HG02571 (cell line): ENCODE data around the gene ELOA.

ENCODE experiments used
- ATAC-seq: cut with Tn5 transposase; IDR thresholded peaks from one replicate; pipeline ENCODE4 v1.9.1; 2021; ENCODE audit warnings: mild to moderate bottlenecking, moderate library complexity; ENCODE audit not compliant: unreplicated experiment

ELOA gene, protein sequence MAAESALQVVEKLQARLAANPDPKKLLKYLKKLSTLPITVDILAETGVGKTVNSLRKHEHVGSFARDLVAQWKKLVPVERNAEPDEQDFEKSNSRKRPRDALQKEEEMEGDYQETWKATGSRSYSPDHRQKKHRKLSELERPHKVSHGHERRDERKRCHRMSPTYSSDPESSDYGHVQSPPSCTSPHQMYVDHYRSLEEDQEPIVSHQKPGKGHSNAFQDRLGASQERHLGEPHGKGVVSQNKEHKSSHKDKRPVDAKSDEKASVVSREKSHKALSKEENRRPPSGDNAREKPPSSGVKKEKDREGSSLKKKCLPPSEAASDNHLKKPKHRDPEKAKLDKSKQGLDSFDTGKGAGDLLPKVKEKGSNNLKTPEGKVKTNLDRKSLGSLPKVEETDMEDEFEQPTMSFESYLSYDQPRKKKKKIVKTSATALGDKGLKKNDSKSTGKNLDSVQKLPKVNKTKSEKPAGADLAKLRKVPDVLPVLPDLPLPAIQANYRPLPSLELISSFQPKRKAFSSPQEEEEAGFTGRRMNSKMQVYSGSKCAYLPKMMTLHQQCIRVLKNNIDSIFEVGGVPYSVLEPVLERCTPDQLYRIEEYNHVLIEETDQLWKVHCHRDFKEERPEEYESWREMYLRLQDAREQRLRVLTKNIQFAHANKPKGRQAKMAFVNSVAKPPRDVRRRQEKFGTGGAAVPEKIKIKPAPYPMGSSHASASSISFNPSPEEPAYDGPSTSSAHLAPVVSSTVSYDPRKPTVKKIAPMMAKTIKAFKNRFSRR

DNA sequence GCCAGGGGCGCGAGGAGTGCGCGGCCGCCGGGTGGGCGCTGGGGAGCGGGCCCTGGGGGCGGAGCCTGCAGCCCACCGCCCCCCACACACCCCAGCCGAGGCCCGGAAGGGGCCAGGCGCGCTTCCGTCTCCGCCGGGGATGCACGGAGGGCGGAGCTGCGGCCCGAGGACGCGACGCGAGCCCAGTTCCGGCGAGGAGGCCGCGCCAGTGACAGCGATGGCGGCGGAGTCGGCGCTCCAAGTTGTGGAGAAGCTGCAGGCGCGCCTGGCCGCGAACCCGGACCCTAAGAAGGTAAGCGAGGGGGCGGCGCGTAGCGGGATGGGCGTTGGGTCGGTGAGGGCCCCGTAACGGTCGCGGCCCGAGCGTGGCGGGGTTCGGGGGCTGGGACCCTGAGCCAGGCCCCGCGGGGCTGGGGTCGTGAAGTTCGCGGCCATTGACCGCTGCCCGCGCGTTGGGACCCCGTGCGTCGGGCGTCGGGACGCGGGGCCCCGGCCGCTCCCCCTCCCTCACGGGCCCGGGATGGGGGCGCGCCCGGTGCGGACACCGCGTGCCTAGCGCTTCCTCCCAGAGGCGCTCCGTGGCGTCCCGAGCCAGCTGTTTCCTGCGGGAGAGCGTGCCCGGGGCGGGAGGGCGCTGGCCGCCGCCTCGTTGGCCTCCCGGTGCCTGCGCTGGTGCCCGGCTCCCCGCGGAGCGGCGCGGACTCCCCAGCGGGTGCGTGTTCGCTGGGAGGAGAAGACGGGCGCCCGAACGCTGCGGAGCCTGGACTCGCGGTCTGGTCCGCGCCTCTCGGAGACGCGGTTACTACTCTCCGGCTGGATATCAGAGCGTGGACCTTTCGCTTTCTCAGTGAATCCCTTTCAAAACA, at the start of gene ELOA:
ELOA (plus strand) TSS at position 185 of the 866 bp plus-strand sequence; CDS start at position 218, 33 bp downstream.
- ATAC-seq: peak; percentile 67

DNA sequence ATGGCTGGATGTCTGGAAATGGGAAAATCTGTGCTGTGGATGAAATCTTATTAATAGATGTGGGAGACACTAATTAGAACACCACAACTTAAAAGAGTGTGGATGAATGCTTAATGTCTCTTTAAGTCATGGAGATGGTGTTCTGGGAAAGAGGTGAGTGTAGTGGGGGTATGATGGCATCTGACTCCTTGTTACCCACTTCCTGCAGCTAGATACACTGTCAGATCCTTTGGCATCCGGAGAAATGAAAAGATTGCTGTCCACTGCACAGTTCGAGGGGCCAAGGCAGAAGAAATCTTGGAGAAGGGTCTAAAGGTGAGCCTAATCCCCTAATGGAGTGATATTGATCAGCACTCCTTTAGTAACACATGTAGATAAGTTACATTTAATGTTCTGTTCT, 49.7 kb upstream of the ELOA start:
- ATAC-seq: no peak

DNA sequence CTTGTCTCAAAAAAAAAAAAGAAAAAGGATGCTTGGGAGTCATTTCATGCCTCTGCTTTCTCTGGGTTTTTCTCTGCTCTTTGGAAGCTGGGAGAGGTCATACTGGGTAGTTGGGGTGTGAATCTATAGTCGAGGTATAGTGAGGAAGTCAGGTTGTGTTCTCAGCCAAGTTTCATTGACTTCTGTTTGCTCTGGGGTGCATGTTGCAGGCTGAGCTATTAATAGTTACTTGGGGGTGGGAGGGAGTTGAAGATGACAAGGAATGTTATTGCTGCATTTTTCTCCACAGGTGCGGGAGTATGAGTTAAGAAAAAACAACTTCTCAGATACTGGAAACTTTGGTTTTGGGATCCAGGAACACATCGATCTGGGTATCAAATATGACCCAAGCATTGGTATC, 48.9 kb upstream of the ELOA start:
- no peak for ATAC-seq

DNA sequence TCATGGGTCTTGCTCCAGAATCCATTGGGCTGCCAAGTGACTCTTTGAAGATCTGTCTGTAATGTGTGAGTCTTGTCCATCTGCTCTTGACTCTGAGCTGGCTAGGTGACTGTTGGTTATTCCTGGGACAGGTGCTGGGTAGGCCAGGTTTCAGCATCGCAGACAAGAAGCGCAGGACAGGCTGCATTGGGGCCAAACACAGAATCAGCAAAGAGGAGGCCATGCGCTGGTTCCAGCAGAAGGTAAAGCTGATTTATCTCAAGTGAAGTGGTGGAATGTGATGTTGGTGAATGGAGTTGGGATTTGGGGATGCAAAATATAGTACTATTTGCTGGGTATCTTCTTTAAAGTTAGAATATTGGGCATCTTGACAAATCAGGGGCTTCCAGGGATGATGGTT, 47.6 kb upstream of the ELOA start:
- no peak for ATAC-seq

DNA sequence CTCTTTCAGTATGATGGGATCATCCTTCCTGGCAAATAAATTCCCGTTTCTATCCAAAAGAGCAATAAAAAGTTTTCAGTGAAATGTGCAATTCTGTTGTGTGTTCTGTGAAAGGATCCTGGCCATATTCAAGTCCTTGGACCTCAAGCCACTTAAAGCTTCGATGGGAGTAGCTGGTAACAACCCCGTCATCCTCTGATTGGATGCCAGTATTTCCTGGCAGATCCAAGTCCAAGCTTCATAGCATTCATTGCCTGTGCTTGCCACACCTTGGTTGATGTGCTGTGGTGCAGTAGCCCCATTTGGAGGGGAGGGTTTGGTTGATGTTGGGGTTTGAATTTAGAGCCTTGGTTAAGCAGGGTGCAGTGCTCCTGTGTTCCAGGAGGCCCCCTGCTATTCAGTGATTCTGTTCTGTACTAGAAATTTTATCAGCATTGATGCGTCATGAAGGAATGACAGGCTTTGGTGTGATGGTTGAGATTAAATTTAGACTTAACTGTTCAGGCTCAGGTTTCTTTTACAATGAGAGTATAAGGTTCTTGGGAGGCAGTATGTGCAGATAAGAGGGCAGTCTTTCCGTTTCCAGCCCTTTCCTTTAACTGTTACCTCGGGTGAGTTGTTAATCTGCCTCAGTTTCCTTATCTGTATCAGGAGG, 46.8 kb upstream of the ELOA start:
- no peak for ATAC-seq

DNA sequence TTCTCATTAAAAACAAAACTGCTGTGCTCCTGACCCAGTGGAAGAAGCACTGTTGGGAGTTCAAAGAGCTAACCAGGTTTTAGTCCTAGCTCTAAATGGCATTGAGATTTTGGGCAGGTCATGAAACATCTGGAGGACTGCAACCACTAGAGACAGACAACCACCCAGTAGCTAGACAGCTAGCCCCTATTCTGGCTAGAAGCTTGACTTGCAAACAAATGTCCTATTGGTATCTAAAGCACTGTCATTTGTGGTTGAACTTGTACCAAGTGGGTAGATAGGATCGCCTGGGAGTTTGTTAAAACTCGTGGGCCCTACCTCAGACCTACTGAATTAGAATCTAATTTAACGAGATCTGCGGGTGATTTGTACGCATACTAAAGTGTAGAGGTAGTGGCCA, 44.8 kb upstream of the ELOA start:
- ATAC-seq: no peak

DNA sequence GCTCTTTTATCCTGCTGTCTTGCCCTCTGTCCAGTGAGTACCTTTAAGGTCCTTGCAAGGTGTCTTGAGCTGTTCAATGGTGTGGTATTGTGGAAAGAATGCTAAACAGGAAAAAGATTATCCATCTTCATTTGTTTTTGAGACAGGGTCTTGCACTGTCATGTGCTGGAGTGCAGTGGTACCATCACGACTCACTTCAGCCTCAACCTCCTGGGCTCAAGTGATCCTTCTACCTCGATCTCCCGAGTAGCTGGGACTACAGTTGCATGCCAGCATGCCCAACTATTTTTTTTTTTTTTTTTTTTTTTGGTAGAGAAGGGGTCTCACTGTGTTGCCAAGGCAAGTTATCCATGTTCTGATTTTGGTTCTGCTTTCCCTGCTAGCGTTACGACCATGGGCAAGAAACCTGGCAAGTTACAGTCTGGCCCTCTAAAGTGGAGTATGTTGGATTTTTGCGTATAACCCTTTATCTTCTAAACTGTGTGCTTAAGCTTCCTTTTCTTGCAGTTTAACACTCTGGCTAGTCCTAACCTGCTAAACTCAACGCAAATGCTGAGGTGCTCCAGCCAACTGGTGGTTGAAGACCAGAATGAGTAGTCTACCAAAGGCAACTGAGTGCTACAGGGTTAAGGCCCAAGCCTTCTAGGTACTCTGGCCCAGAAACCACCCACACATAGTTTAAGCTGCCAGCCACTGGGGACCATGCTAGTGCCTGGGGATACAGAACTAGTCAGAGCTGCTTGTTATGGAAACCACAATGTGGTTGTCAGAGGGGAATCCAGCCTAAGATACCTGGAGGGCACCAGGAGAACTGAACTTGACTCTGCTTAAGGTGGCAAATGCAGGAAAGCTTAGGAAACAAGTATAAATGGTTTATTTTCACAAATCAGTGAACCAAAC, 43.7 kb upstream of the ELOA start:
- ATAC-seq: no peak

DNA sequence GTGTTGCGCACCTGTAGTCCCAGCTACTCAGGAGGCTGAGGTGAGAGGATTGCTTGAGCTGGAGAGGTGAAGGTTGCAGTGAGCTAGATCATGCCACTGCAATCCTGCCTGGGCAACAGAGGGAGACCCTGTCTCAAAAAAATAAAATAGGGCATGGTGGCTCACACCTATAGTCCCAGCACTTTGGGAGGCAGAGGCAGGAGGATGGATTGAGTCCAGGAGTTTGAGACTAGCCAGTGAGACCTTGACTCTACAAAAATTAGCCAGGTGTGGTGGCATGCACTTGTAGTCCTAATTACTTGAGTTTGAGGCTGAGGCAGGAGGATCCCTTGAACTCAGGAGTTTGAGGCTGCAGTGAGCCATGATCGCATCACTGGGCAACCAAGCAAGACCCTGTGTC, 42.0 kb upstream of the ELOA start:
- no peak for ATAC-seq

DNA sequence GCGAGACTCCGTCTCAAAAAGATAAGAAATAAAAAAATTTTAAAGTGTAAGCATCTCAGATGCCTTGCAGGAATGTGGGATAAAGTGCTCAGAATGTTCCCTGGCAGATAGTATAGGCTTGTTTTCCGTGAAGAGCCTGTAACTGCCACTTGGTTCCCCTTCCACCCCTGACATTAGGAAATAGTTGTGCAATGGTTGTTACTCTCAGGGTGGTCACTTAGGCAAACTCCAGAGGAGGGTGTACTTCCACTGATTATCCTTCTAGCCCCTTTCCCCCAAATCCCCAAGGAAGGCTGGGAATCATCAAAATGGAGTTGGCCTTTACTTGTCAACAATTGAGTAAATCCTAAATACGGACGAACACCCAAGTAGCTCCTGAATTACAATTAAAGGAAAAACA, 41.3 kb upstream of the ELOA start:
- no peak for ATAC-seq

DNA sequence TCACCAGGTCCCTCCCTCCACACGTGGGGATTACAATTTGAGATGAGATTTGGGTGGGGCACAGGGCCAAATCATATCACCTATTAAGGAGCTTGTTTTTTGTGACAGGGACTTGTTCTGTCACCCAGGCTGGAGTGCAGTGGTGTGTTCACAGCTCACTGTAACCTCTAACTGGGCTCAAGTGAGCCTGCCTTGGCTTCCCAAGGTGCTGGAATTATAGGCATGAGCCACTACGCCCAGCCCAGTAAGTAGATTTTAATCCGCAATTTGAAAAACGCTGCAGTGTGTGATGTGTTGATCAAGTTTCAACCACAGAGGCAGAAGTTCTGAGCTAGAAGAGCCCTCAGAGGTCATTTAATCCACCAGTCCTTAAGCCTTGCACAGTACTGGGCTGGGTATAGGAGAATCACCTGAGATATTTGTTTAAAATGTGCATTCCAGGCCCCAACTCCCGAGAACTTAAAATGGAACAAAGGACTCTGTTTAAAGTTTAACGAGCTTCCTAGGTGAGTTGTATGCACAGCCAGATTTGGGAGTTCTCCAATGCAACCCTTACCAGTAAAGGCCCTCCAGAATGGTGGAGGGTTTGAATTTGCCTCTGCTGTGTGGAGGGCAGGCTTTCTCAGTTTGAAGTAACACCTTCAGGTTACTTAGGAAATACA, 38.3 kb upstream of the ELOA start:
- no peak for ATAC-seq

DNA sequence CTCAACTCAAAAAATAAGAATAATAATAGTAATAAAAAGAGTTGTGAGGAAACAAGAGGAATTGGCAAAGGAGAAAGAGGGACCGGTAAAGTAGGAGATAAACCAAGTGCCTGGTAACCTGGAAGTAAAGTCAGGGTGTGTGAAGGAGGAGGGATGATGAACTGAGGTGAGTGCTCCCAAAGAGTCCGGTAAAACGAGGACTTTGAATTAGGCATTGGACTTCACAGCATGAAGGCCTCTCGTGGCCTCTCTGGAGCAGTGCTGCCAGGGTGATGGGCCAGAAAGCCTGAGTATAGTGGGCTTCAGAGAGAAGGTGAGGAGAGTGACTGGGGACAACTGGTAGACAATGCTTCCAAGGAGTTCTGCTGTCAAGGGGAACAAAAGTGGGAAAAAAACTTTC, 34.0 kb upstream of the ELOA start:
- no peak for ATAC-seq

DNA sequence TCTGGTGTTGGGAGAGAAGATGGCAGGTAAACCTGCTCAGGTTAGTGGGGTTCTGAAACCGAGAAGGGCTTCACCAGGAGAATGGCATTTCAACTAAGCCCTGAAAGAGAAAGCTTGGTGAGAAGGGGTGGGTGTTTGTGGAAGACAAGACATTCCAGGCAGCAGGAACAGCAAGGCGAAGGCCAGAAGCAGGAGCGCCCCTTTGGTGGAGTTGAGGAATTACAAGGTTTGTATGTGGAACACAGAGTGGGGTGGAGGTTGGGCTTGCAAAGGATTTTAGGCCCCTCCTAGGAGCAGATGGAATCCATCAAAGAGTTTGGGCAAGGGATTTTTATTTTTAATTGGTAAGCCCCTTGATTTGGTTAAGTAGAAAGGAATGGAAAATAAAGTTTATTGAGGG, 24.8 kb upstream of the ELOA start:
- no peak for ATAC-seq

DNA sequence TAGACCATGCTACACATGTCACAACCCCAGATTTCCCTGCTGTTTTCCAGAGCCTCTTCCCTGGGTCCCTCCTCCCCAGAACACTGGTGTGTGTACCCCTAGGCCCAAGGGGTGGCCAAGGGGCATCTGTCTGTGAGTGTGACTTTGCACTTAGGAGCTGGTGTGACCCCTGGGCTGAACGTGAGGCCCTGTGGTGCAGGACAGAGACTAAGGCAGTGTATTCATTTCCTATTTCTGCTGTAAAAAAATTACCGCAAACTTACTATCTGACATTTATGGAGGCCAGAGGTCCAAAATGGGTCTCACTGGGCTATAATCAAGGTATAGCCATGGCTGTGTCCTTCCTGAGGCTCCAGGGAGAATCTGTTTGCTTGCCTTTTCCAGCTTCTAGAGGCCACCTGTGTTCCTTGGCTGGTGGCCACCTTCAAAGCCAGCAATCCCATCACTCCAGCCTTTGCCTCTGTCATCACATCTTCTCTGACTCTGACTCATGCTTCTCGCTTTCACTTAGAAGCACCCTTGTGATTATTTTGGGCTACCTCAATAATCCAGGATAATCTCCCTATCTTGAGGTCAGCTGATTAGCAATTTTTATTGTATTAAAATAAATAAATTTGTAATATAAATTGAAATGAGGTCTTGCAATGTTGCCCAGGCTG, 24.0 kb upstream of the ELOA start:
- ATAC-seq: no peak

DNA sequence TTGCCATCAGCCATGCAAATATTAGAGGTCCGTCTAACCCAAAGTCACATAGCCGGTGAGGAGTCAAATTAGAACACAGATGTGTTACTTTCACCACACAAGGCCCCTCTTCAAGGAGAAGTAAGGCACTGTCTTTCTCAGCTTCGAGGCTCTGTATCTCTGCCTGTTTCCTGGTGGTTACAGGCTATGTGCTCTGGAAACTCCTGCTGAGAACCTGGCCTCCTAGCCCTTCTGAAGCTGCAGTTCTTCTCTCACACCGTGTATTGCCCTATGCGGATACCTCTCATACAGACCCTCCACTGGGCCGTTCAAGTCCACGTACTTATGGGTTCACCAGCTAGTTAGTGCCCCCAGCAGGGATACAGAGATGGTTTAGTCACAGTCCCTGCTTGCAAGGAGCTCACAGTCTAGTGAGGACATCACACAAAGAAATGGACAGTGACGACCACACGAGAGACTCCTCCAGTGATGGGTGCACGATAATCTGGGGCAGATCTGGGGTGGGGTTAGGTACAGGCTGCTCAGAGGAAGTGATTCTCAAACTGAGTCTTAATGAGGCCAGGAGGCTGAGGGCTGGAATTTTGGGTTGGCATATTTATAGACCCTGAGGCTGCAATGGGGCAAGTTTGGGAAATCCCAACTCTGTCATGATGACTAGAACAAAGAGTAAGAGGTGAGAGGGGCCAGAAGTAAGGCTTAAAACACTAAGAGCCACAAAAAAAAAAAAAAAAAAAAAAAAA, 22.8 kb upstream of the ELOA start:
- peak; percentile 60 for ATAC-seq

DNA sequence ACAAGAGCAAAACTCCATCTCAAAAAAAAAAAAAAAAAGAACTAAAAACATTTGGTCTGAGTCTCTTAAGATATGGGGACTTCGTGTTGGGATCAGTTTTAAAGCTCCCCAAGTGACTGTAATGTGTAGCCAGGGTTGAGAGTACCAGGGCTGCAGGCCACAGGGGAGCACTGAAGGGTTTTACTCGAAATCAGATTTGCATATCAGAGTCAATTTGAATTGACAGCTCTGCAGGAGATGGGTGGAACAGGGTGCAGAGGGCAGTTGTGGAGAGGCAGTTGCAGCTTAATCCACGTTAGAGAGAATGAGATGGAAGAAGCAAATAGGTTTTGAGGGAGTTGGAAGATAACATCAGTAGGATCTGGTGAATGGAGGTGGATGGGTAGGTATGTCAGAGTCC, 20.6 kb upstream of the ELOA start:
- ATAC-seq: no peak

DNA sequence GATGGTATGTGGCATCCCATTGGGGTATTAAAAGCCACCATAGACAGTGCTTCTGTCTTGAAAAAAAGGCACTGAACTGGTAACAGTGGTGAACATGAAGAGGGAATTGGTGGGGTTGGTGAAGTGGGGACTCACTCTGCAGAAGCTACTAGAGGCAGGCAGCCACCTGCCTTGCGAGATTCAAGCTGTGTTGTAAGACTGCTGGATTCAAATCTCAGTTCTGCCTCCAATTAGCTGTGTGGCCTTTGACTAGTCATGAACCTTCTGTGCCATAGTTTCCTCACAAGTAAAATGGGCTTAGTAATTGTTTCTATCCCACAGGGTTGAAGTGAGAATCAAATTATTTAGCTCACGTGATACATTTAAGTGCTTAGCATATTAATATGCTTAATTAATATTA, 16.6 kb upstream of the ELOA start:
- ATAC-seq: no peak

DNA sequence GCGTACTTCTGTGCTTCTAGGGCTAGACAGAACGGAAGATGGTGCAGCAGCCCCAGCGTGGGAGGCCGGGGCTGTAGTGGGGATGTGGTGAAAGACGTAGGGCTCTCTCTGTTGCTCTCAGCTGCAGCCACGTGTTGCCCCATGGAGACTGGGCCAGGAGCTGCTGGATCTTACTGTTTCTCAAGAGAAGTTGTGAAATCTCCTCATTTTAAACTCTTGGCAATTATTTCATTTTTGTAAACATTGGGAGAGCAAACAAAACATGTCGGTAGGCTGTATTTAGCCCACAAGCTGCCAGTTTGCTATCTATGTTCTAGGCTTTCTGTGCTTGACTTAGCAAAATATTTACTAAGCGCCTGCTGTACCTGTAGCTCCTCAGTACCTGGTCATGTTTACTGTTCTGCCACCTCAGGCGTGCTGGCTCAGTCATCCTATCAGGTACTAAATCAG, 15.9 kb upstream of the ELOA start:
- no peak for ATAC-seq
